ENCODE results near the gene GRIK3. TPM values are rescaled to one million over a fixed set of nuclear protein-coding genes. Genes with fewer than 3 reads are reported as not detected.

Gene GRIK3
- total and polyA plus RNA-seq, 2 experiments from 2014 or later: 0.31 to 2.9 TPM

DNA sequence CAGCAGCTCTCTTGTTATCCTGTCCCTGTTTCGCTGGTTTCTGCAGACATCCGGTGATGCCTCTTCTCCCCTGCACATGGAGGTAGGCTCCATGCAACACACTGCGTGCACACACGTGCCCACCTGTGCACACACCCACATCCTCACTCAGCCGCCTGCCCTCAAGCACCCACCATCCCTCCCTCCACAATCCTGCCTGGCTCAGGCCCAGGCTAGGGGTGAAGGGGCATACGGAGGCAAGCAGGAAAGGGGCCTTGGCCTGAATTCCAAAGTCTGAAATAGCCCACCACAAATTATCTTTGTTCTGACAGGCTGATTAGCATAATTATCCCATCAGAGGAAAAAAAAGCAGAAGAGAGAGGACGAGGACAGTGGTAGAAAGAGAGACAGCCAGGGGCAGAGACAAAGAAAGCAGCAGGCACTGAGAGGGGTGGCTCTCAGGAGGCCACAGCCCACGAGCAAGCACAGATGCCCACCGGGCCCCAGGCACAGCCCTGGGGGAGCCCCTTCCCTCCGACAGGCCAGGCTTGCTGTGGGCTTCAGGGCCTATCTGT lies 73.2 kb downstream of the GRIK3 start (continued):
- TF ChIP-seq, protein P1, sequence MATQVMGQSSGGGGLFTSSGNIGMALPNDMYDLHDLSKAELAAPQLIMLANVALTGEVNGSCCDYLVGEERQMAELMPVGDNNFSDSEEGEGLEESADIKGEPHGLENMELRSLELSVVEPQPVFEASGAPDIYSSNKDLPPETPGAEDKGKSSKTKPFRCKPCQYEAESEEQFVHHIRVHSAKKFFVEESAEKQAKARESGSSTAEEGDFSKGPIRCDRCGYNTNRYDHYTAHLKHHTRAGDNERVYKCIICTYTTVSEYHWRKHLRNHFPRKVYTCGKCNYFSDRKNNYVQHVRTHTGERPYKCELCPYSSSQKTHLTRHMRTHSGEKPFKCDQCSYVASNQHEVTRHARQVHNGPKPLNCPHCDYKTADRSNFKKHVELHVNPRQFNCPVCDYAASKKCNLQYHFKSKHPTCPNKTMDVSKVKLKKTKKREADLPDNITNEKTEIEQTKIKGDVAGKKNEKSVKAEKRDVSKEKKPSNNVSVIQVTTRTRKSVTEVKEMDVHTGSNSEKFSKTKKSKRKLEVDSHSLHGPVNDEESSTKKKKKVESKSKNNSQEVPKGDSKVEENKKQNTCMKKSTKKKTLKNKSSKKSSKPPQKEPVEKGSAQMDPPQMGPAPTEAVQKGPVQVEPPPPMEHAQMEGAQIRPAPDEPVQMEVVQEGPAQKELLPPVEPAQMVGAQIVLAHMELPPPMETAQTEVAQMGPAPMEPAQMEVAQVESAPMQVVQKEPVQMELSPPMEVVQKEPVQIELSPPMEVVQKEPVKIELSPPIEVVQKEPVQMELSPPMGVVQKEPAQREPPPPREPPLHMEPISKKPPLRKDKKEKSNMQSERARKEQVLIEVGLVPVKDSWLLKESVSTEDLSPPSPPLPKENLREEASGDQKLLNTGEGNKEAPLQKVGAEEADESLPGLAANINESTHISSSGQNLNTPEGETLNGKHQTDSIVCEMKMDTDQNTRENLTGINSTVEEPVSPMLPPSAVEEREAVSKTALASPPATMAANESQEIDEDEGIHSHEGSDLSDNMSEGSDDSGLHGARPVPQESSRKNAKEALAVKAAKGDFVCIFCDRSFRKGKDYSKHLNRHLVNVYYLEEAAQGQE (IDR thresholded peaks at IDR 0.05; ENCODE audit: unreplicated experiment): no peak
- TF ChIP-seq STAT1 (IDR thresholded peaks at IDR 0.05; ENCODE audit: unreplicated experiment): no peak
- TF ChIP-seq, protein P2, sequence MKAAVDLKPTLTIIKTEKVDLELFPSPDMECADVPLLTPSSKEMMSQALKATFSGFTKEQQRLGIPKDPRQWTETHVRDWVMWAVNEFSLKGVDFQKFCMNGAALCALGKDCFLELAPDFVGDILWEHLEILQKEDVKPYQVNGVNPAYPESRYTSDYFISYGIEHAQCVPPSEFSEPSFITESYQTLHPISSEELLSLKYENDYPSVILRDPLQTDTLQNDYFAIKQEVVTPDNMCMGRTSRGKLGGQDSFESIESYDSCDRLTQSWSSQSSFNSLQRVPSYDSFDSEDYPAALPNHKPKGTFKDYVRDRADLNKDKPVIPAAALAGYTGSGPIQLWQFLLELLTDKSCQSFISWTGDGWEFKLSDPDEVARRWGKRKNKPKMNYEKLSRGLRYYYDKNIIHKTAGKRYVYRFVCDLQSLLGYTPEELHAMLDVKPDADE (IDR thresholded peaks at IDR 0.05): no peak
- TF ChIP-seq POLR2AphosphoS5 (IDR thresholded peaks at IDR 0.05; ENCODE audit: low read depth): no peak

DNA sequence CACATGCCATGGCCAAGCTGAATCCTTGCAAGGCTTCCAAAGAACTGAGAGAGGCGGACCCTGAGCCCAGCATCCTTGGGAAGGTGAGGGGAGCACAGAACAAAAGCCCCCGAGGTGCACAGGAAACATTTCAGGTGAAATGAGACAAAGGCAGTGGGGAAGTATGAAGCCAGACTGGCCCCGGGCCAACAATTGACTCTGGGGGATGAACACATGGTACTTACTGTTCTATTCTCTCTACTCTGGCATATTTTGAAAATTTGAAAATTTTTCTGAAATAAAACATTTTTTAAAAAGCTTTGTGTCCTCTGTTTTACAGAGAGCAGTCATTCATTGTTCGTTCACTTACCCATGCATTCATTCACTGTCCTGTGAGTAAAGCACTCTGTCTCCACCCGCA lies 77.7 kb downstream of the GRIK3 start:
- Histone ChIP-seq H3K79me2 (replicated peaks; ENCODE audit: insufficient read depth) (no peaks in the 10 kb centered on the region), H3K27ac (ENCODE audit: low read depth) (no peak overlapping the region), H3K4me1 (ENCODE audit: insufficient read depth) (no peaks in the 10 kb centered on the region), H3F3A (replicated peaks; ENCODE audit: low read depth) (no peaks in the 10 kb centered on the region), H4K20me1 (replicated peaks; ENCODE audit: insufficient read depth) (no peaks in the 10 kb centered on the region), H3K36me3 (ENCODE audit: insufficient read depth) (no peaks in the 10 kb centered on the region), H3K4me2 (no peak overlapping the region), H3K9me2 (ENCODE audit: insufficient read depth) (no peaks in the 10 kb centered on the region), H2AFZ (no peak overlapping the region), H3K4me3 (no peak overlapping the region), H3K27me3 (ENCODE audit: insufficient read depth) (no peaks in the 10 kb centered on the region)
- Mint-ChIP-seq H3K27me3 (ENCODE audit: insufficient read depth, low read depth, poor library complexity) (peaks cover 9% of the 10 kb centered on the region), H3K4me1 (peaks cover 1% of the 10 kb centered on the region), H3K27ac (no peak overlapping the region), H3K9me3 (no peaks in the 10 kb centered on the region), H3K4me3 (no peak overlapping the region), H3K36me3 (ENCODE audit: low read depth) (no peaks in the 10 kb centered on the region; the same call in 2 of the 3 replicates)
- DNase-seq (ENCODE audit: low spot score) (no peak), ATAC-seq (no peak)
- TF ChIP-seq, protein P3, sequence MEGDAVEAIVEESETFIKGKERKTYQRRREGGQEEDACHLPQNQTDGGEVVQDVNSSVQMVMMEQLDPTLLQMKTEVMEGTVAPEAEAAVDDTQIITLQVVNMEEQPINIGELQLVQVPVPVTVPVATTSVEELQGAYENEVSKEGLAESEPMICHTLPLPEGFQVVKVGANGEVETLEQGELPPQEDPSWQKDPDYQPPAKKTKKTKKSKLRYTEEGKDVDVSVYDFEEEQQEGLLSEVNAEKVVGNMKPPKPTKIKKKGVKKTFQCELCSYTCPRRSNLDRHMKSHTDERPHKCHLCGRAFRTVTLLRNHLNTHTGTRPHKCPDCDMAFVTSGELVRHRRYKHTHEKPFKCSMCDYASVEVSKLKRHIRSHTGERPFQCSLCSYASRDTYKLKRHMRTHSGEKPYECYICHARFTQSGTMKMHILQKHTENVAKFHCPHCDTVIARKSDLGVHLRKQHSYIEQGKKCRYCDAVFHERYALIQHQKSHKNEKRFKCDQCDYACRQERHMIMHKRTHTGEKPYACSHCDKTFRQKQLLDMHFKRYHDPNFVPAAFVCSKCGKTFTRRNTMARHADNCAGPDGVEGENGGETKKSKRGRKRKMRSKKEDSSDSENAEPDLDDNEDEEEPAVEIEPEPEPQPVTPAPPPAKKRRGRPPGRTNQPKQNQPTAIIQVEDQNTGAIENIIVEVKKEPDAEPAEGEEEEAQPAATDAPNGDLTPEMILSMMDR (conservative IDR thresholded peaks at IDR 0.05; ENCODE audit: low read depth in 2 of 2): no peak
- TF ChIP-seq CREB1 (CRISPR knock-in tag; IDR thresholded peaks at IDR 0.05; ENCODE audit: low read depth) (no peak), ZNF331 (CRISPR knock-in tag; IDR thresholded peaks at IDR 0.05; ENCODE audit: low read depth) (no peak), STAT1 (IDR thresholded peaks at IDR 0.05; ENCODE audit: unreplicated experiment) (no peak), EZH2 (IDR thresholded peaks at IDR 0.05; ENCODE audit: low read depth, unreplicated experiment) (no peak), EZH2phosphoT487 (IDR thresholded peaks at IDR 0.05; ENCODE audit: unreplicated experiment) (no peak), JUNB (IDR thresholded peaks at IDR 0.05; ENCODE audit: unreplicated experiment) (no peak)
- TF ChIP-seq, protein P4, sequence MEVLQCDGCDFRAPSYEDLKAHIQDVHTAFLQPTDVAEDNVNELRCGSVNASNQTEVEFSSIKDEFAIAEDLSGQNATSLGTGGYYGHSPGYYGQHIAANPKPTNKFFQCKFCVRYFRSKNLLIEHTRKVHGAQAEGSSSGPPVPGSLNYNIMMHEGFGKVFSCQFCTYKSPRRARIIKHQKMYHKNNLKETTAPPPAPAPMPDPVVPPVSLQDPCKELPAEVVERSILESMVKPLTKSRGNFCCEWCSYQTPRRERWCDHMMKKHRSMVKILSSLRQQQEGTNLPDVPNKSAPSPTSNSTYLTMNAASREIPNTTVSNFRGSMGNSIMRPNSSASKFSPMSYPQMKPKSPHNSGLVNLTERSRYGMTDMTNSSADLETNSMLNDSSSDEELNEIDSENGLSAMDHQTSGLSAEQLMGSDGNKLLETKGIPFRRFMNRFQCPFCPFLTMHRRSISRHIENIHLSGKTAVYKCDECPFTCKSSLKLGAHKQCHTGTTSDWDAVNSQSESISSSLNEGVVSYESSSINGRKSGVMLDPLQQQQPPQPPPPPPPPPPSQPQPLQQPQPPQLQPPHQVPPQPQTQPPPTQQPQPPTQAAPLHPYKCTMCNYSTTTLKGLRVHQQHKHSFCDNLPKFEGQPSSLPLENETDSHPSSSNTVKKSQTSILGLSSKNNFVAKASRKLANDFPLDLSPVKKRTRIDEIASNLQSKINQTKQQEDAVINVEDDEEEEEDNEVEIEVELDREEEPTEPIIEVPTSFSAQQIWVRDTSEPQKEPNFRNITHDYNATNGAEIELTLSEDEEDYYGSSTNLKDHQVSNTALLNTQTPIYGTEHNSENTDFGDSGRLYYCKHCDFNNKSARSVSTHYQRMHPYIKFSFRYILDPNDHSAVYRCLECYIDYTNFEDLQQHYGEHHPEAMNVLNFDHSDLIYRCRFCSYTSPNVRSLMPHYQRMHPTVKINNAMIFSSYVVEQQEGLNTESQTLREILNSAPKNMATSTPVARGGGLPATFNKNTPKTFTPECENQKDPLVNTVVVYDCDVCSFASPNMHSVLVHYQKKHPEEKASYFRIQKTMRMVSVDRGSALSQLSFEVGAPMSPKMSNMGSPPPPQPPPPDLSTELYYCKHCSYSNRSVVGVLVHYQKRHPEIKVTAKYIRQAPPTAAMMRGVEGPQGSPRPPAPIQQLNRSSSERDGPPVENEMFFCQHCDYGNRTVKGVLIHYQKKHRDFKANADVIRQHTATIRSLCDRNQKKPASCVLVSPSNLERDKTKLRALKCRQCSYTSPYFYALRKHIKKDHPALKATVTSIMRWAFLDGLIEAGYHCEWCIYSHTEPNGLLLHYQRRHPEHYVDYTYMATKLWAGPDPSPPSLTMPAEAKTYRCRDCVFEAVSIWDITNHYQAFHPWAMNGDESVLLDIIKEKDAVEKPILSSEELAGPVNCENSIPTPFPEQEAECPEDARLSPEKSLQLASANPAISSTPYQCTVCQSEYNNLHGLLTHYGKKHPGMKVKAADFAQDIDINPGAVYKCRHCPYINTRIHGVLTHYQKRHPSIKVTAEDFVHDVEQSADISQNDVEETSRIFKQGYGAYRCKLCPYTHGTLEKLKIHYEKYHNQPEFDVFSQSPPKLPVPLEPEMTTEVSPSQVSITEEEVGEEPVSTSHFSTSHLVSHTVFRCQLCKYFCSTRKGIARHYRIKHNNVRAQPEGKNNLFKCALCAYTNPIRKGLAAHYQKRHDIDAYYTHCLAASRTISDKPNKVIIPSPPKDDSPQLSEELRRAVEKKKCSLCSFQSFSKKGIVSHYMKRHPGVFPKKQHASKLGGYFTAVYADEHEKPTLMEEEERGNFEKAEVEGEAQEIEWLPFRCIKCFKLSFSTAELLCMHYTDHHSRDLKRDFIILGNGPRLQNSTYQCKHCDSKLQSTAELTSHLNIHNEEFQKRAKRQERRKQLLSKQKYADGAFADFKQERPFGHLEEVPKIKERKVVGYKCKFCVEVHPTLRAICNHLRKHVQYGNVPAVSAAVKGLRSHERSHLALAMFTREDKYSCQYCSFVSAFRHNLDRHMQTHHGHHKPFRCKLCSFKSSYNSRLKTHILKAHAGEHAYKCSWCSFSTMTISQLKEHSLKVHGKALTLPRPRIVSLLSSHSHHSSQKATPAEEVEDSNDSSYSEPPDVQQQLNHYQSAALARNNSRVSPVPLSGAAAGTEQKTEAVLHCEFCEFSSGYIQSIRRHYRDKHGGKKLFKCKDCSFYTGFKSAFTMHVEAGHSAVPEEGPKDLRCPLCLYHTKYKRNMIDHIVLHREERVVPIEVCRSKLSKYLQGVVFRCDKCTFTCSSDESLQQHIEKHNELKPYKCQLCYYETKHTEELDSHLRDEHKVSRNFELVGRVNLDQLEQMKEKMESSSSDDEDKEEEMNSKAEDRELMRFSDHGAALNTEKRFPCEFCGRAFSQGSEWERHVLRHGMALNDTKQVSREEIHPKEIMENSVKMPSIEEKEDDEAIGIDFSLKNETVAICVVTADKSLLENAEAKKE (CRISPR knock-in tag; IDR thresholded peaks at IDR 0.05): no peak
- TF ChIP-seq, protein P2 (IDR thresholded peaks at IDR 0.05): no peak
